ENCODE measurements around the gene DNAH1.

DNAH1 gene

GRCh38 chr3:52435246-52436101 is 119.4 kb downstream of the DNAH1 start:
- DNase-seq (ENCODE audit: low spot score): no peak

GRCh38 chr3:52436500-52437149 is 120.5 kb downstream of the DNAH1 start:
- no peak for DNase-seq (ENCODE audit: low spot score)

- DNase-seq (ENCODE audit: low spot score): no peak
Observed at GRCh38 chr3:52437326-52438103, 121.4 kb downstream of the DNAH1 start.

GRCh38 chr3:52438104-52438376 is 121.9 kb downstream of the DNAH1 start:
- DNase-seq (ENCODE audit: low spot score): no peak

GRCh38 chr3:52438579-52439425 is 122.7 kb downstream of the DNAH1 start:
- no peak for DNase-seq (ENCODE audit: low spot score)

GRCh38 chr3:52439426-52440248 is 123.5 kb downstream of the DNAH1 start:
- DNase-seq (ENCODE audit: low spot score): no peak

GRCh38 chr3:52440249-52440551 is 124.1 kb downstream of the DNAH1 start:
- DNase-seq (ENCODE audit: low spot score): no peak

- no peak for DNase-seq (ENCODE audit: low spot score)
Observed at GRCh38 chr3:52440671-52441070, 124.6 kb downstream of the DNAH1 start.

GRCh38 chr3:52441091-52441771 is 125.1 kb downstream of the DNAH1 start:
- DNase-seq (ENCODE audit: low spot score): no peak

GRCh38 chr3:52441772-52442332 is 125.7 kb downstream of the DNAH1 start:
- DNase-seq (ENCODE audit: low spot score): no peak

GRCh38 chr3:52442409-52443267 is 126.5 kb downstream of the DNAH1 start:
- no peak for DNase-seq (ENCODE audit: low spot score)

- no peak for DNase-seq (ENCODE audit: low spot score)
Observed at GRCh38 chr3:52443268-52443610, 127.1 kb downstream of the DNAH1 start.

- no peak for DNase-seq (ENCODE audit: low spot score)
Observed at GRCh38 chr3:52443791-52444687, 127.9 kb downstream of the DNAH1 start.

- DNase-seq (ENCODE audit: low spot score): peak; percentile 23
Observed at GRCh38 chr3:52444860-52445793, 129.0 kb downstream of the DNAH1 start, which contains the start of gene SEMA3G. Gene SEMA3G, minus strand, starts transcription at chr3:52445103. Its CDS starts 76 bp downstream, at chr3:52445027.

GRCh38 chr3:52446042-52446441 is 129.9 kb downstream of the DNAH1 start:
- DNase-seq (ENCODE audit: low spot score): no peak

GRCh38 chr3:52446631-52447511 is 130.8 kb downstream of the DNAH1 start:
- DNase-seq (ENCODE audit: low spot score): peak; percentile 83
